Effector memory CD4-positive, alpha-beta T cell (primary cell): ENCODE measurements around the gene C14orf180.

Source experiments
- DNase-seq, 3 donors: peaks; one replicate each; pipeline ENCODE4 v3.0.0-alpha.2; 2020
- H3K27ac ChIP-seq: 2 replicates; pipeline ENCODE4 v1.7.0; 2013; ENCODE audit warnings: mild to moderate bottlenecking, low read length, moderate library complexity; ENCODE audit not compliant: insufficient read depth, poor library complexity, severe bottlenecking
- H3K27me3 ChIP-seq: replicated peaks from 2 replicates; pipeline ENCODE4 v1.7.0; 2013; ENCODE audit warnings: mild to moderate bottlenecking, low read length; ENCODE audit not compliant: insufficient read depth, control insufficient read depth, poor library complexity, severe bottlenecking
- H3K36me3 ChIP-seq: 2 replicates; pipeline ENCODE4 v1.7.0; 2013; ENCODE audit warnings: mild to moderate bottlenecking, low read length, moderate library complexity; ENCODE audit not compliant: control insufficient read depth, insufficient read depth
- H3K4me1 ChIP-seq: 2 replicates; pipeline ENCODE4 v1.7.0; 2013; ENCODE audit warnings: low read length, mild to moderate bottlenecking; ENCODE audit not compliant: control insufficient read depth, insufficient read depth, poor library complexity, severe bottlenecking
- H3K4me3 ChIP-seq: 2 replicates; pipeline ENCODE4 v1.7.0; 2013; ENCODE audit warnings: low read length, low read depth, mild to moderate bottlenecking; ENCODE audit not compliant: insufficient read depth, poor library complexity, severe bottlenecking
- H3K9me3 ChIP-seq: 2 replicates; pipeline ENCODE4 v1.7.0; 2013; ENCODE audit warnings: mild to moderate bottlenecking, low read length, moderate library complexity; ENCODE audit not compliant: control insufficient read depth

The C14orf180 gene

DNA sequence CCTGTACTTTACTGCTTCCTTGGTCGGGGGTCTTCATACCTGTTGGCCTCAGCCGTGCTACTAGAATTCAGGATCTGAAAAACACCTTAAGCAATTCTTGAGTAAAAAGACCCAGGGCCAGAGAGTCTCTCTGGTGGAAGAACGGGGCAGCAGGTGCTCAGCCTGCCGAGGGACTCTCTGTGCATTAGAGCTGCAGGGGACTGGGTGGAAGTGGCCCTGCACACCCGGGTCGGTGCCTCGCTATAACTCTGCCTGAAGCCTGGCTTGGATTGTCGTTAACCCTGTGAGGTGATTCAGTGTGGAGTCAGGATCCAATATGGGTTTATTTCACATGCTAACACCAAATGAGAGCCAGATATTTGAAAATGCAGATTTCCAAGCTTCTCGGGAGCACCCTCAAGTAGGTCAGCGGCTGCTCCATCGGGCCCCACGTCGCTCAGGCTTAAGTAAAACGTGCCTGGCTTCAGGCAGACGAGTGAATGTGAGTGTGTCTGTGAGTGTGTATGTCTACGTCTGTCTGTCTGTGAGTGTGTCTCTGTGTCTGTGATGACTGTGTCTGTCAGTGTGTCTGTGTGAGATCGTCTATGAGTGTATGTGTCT, 35.1 kb upstream of the C14orf180 start:
- Histone ChIP-seq H3K4me3 (no peak overlapping the region), H3K27me3 (no peaks in the 10 kb centered on the region), H3K36me3 (no peaks in the 10 kb centered on the region), H3K9me3 (no peaks in the 10 kb centered on the region), H3K4me1 (no peaks in the 10 kb centered on the region), H3K27ac (no peak overlapping the region)
- DNase-seq: no peak

DNA sequence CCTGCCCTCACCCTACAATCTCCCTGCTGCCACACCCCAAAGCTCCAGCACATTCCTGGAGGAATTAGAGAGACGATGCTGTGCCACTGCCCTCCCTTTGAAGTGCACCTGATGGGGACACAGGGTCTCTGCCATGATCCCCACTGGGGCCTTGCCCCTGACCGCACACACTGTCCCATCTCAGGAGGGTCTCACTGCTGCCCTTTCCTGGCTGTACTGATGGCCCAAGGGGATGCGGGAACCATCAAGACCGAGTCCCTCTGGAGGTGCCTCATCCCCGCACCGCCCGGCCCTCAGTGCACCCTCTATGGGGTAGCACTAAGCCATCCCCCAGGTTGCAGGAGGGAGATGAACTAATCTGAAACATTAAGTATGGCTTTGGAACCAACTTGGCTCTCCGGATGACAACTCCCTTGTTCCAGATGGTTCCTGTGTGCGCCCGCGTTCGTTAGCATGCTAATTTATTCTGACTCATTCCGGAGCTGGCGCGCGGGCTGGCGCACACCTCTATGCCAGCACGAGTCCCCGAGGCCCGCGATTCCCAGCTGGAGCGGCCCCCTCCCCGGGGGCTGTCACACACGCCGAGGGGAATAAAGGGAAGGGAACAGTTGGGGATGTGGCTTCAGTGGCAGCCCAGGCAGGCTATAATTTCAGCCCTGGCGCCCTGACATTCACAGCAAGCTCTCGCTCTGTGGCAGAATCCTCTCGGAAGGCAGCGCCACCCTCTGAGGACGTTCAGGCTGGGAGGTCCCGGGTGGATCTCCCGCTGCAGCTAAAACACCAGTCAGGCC, 34.2 kb upstream of the C14orf180 start:
- DNase-seq: no peak
- Histone ChIP-seq H3K27me3 (no peaks in the 10 kb centered on the region), H3K27ac (no peak overlapping the region), H3K9me3 (no peaks in the 10 kb centered on the region), H3K4me1 (no peaks in the 10 kb centered on the region), H3K4me3 (no peak overlapping the region), H3K36me3 (no peaks in the 10 kb centered on the region)

DNA sequence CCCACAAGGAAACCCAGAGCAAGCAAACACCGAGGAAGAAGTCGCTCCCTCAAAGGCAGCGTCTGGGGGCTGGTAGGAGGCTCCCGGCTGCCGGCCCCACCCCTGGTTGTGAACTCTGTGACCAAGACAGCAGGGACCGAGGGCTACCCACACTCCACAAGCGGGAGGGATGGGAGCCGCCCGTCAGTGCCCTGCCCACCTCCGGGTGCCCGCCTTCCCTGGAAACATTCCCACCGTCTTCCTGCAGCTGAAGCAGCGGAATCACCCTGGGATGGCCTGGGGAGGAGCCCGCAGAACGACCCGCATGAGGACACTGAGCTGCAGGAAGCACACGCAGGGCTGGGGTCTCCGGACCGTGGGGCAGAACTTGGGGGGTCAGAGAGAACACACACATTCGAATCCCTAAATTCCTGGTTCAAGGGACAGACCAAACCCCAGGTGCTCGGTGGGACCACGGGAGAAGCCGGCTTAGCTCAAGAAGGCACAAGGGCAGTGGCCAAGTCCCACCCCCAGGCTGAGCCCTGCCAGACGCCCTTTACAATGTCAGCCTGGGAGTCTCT, 33.5 kb upstream of the C14orf180 start:
- no peak overlapping the region for H3K27ac ChIP-seq
- H3K4me1 ChIP-seq: no peaks in the 10 kb centered on the region
- no peak for DNase-seq
- H3K27me3 ChIP-seq: no peaks in the 10 kb centered on the region
- no peaks in the 10 kb centered on the region for H3K9me3 ChIP-seq
- no peaks in the 10 kb centered on the region for H3K36me3 ChIP-seq
- H3K4me3 ChIP-seq: no peak overlapping the region

DNA sequence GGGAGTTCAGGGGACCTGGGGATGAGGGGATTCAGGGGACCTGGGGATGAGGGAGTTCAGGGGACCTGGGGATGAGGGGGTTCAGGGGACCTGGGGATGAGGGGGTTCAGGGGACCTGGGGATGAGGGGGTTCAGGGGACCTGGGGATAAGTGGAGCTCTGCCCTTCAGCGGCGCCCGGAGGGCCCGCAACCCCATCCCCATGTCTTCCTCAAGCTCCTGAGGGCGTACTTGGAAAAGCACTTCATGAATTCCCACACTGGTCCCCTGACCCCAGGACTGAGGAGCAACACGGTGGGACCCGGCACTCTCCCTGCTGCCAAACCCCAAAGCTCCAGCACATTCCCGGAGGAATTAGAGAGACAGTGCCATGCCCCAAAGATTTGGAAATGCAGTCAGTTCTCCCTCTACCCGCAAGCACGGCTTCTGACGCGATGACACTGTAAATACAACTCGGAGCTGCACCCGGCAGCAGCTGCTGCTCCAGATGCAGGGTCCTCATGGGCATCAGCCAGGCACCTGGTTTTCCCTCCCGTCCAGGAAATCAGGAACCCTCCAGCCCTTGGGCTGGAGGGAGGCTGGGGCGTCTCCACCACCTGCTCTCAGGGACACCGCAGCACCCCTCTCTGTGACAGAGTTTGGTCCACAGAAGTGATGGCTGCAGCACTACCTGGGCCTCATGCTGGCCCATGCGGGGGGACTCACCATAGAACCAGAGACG, 32.8 kb upstream of the C14orf180 start:
- Histone ChIP-seq H3K4me1 (no peaks in the 10 kb centered on the region), H3K27me3 (no peaks in the 10 kb centered on the region), H3K4me3 (no peak overlapping the region), H3K36me3 (no peaks in the 10 kb centered on the region), H3K9me3 (no peaks in the 10 kb centered on the region), H3K27ac (no peak overlapping the region)
- no peak for DNase-seq

DNA sequence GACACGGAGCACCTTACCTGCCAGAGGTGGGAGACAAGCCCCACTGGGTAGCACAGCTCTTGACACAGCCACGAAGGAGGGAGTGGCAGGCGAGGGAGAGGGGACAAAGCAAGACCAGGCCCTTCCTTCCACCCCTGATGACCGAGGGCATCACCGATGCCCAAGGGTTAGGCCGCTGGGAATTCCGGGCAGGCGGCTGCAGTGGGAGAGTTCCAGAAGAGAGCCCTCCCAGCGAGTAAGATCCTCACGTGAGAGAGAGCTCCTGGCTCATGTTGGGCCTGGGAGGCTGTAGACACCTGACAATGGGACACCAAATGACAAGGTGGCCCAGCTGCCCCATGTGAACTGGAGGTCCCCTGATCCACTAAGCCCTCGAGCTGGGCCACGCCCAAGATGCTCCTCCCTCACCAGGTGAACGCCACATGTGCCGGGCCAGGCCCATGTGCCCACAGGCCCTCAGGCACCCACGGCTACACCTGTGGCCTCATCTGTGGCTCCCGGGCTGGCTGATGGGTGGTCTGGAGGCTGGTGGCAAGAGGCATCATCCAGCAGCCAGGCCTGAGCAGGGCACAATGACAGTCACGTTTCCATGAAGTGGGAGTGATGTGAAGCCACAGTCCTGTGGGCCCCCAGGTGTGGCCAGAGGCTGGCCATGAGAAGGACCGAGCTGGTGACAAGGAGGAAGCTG, 32.1 kb upstream of the C14orf180 start:
- no peak overlapping the region for H3K4me3 ChIP-seq
- no peaks in the 10 kb centered on the region for H3K27me3 ChIP-seq
- no peaks in the 10 kb centered on the region for H3K4me1 ChIP-seq
- DNase-seq: no peak
- no peak overlapping the region for H3K27ac ChIP-seq
- no peaks in the 10 kb centered on the region for H3K9me3 ChIP-seq
- H3K36me3 ChIP-seq: no peaks in the 10 kb centered on the region

DNA sequence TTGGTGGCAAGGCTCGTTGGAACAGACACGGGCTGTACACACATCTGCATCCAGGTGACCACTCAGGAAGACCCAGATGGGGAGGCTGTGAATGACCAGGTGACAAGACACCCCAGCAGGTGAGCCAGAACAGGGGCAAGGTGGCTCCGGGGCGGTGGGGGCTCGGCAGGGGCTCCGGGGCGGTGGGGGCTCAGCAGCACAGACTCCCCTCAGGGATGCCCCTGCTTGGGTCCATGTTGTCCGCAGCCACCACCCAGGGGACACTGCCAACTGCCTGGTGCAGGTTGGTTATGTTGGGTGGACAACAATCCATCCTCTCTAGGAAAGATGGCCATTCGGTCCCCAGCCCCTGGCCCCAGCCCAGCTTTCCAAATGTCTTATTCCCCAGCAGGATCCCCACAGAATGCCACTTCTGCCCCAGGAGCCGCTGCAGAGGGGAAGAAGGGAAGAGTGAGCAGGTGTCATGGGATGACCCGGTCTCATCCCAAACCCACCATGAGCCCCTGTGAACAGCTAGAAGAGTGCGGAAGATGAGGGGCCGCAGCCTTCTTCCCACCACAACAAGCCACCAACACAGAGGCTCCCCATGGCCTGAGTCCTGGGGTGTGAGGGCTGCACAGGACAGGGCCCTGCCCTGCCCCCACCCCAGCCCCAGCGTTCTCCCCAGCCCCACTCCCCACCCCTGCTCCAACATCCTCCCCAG, 31.4 kb upstream of the C14orf180 start:
- H3K36me3 ChIP-seq: no peaks in the 10 kb centered on the region
- no peaks in the 10 kb centered on the region for H3K27me3 ChIP-seq
- H3K4me3 ChIP-seq: no peak overlapping the region
- no peak overlapping the region for H3K27ac ChIP-seq
- no peaks in the 10 kb centered on the region for H3K9me3 ChIP-seq
- H3K4me1 ChIP-seq: no peaks in the 10 kb centered on the region
- no peak for DNase-seq

DNA sequence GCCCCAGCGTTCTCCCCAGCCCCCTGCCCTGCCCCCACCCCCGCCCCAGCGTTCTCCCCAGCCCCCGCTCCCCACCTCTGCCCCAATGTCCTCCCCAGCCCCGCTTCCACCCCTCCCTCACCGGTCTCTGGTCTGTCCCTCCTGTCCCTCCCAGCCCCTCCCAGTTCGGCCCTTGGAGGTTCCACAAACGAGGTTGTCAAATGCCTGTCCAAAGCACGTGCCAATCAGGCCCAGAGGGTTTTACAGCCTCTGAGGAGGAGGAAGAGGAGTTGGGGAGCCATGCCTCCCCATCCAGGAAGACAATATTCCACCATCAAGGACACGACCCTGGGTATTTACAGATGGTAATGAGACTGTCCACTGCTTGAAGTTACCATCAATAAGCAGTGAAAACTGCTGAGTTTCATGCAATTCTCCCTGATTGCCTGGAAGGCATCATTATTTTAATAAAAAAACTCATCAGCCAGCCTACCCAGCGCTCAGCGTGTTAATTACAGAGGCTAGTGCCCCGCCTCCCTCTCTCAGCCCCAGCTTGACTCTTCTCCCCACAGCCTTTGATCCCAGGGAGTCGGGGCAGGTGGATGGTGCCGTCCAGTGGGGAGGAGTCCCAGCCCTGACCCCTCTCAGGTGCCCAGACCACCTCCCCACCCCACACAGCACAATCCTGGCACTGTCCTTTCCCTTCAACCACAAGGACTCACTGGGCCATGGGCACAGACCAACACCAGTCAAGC, 30.6 kb upstream of the C14orf180 start:
- no peak for DNase-seq
- no peak overlapping the region for H3K27ac ChIP-seq
- no peaks in the 10 kb centered on the region for H3K4me1 ChIP-seq
- H3K9me3 ChIP-seq: no peaks in the 10 kb centered on the region
- no peaks in the 10 kb centered on the region for H3K36me3 ChIP-seq
- H3K4me3 ChIP-seq: no peak overlapping the region
- no peaks in the 10 kb centered on the region for H3K27me3 ChIP-seq

DNA sequence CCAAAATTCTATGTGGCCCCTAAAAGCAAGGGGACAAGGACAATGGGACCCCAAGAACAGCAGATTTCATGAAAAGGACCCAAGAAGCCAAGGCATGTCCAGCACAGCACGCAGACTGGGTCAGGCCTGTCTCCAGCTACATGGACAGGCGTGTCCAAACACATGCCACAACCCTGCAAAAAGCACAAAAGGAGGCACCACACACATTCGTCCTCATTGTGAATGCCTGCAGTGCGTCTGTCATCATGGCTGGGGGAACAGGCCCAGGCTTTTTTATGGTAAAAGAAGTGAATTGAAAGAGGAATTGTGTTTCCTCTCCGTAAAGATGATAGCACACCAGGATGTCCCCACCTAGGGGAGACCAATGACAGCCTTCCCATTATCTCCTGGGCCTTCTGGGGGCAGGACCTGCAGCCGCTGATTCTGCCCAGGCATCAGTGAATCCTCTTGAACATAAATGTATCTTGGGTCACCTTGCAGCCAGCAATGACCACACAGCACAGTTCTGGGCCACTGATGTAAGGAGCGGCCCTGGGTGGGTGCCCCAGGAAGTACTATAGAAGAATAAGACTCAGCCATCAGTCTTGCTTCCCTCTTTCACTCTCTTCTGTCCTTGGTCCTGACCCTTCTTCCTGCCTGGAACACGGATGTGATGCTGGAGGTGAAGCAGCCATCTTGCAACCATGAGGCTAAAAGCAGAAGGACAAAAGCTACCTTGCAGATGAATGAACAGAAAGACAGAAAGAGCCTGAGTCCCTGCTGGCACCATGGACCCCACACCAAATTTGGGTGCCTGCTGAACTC, 29.8 kb upstream of the C14orf180 start:
- no peak for DNase-seq

More for the DNA sequence above, 29.8 kb upstream of the C14orf180 start:
- Histone ChIP-seq H3K27me3 (no peaks in the 10 kb centered on the region), H3K4me1 (no peaks in the 10 kb centered on the region), H3K27ac (no peak overlapping the region), H3K36me3 (no peaks in the 10 kb centered on the region), H3K9me3 (no peaks in the 10 kb centered on the region), H3K4me3 (no peak overlapping the region)
